GM18868 (cell line): Measurements from ENCODE around the gene IGF1R.

Source experiments
- ATAC-seq: cut with Tn5 transposase; IDR thresholded peaks from one replicate; pipeline ENCODE4 v1.9.1; 2021; ENCODE audit warnings: mild to moderate bottlenecking, moderate library complexity; ENCODE audit not compliant: unreplicated experiment

Gene IGF1R

DNA sequence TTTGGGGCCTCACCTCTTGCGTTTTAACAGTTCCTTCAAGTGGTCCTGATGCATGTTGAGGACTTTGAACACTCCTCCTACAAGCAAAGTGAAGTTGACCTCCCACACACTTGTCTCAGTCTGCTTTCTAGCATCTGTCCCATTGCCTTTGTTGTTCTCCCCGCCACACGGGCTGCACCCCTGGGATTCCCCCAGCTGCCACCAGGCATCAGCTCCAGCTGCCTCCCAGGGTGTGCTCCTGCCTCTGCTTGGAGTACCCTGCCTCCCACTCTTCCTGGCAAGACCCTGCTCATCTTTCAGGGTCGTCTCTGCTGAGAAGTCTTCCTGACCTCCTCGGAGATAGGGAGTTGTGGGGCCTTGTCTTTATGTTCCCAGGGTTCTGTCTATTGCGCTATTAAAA is 52.2 kb downstream of the IGF1R start:
- no peak for ATAC-seq

DNA sequence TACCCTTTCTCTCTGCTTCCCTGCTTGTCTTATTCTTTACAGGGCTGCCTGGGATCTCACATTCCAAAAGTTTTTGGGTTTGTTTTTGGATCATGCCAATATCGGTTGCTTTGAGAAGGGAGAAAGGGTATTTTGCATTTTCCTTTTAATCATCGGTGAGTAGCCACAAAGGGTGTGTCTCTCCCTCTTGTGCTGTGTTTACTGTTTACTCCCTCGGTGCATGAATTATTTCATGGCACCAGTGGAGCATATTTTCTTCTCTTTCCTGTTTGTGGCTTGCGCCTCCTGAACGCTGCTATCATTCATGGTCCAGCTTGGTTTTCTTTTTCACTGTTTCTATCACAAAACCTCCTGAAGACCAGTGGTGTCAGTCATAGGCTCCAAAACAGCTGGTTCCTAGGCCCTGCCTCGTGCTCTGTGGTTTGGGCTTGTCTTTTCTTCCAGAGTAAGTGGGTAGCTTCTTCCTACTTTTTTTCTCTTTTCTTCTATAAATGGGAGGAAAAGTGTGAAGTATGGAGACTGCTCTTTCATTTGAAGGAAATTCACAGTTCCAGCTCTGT is 54.9 kb downstream of the IGF1R start:
- ATAC-seq, result no peak

DNA sequence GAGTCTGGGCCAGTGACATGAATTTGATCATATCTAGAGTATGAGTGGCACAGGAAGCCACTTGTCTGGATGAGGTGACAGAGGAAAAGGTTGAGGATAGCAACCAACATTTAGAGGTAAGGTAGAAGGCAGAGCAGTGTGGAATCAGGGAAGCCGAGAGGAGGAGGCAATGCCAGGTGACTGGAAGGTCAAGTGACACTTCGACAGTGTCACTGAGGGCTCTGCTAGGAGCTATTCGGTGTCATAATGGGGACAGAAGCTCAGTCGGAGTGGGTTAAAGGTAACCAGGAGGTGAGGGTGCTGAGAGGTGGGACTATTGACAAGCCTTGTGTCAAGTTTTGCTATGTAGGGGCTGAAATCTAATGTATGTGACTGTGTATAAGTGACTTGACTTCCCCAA is 56.7 kb downstream of the IGF1R start:
- no peak for ATAC-seq

DNA sequence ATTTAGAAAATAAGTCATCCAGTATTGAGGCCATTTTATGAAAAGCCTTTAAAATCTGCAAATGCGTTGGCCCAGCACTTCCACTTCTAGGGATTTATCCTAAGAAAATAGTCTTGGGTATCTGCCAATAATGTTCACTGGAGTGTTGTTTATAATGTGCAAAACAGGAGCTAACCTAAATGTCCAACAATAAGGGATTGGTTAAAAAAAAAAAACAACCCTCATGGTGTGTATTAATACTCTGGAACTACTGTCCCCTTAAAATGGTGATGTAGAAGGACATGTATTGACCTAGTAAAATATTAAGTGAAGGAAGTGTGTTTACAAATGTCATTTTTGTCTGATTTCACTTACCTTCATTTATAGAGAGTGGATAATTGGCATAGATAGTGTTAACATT is 58.0 kb downstream of the IGF1R start:
- ATAC-seq, result no peak

DNA sequence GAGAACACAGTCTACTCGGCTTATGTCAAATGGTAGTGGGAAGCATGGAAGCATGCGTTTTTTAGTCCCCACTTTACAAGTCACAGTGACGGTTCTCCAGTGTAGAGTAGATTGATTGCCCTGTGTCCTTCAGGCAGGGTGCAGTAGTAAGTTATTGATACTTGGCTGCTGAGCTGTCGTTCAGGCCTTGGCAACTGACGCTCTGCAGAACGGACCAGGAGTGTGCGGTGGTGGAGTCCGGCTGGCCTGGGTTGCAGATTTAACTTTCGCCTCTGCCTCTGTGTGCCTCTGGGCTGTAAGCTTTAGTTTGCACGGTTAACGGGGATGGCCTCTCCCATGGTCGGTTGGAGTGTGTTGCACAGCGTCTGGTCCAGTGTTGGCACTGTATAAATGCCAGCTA is 58.6 kb downstream of the IGF1R start:
- no peak for ATAC-seq

DNA sequence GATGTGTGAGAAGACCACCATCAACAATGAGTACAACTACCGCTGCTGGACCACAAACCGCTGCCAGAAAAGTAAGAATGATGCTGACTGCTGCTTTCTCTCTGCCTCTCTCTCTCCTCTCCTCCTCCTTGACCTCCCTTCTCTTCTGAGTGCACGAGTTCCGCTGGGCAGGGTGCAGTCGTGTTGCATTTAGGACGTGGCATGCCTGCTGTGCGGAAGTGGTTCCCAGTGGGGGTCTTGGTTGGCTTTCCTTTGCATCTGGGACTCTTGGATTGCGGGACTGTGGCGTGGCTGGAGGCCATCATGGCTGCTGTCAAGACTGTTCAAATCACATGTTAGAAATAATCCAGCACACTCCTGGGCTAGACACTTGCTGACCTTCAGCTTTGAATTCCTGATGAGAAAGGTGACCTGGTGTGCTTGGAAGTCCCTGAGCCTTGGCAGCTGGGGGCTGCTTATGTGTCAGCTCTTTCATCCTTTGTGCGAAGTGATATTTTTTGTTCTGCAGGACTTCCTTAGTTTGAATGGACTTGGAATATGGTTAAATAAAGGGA is 59.8 kb downstream of the IGF1R start:
- ATAC-seq, result no peak

DNA sequence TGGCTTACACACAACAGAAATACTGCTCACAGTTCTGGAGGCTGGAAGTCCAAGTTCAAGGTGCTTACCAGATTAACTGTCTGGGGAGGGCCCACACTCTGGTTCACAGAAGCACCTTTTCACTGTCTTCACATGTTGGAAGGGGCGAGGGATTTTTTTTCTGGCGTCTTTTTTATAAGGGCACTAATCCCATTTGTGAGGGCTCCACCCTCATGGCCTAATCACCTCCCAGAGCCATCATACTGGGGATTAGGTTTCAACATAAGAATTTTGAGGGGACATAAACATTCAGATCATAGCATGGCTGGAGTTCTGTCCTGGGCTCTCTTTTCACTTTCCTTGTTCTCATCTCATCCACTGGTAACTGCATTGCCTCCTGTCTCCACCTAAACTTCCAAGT is 63.5 kb downstream of the IGF1R start:
- ATAC-seq, result no peak

DNA sequence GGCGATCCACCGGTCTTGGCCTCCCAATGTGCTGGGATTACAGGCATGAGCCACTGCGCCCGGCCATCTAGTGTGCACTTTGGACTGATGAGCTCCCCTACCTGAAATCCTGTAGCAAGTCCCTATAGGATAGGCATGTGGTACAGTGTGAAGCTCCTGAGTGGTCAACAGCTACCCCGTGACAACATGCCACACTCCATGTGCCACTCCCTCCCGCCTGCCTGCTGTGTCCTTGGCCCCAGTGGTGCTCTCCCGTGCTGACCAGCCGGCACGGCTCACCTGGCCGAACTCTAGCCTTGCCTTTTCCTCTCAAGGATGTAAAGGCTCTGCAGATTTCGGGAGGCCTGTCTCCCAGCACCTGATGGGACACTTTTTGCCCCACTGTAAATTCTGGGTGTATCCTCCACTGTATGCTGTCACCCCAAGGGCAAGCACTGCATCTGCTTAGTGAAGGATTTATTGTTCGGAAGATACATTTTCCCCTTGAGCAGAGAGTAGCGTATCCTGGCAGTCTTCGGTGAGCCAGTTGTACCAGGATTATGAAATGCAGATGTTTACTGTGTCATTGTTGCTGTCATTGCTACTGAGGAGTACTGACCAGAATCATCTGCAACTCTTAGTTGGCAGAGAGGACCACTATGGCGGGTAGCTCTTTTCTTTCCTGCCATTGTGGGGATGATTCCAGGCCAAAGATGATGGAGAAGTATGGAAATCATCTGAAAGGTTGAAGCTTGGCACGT is 64.7 kb downstream of the IGF1R start:
- ATAC-seq, result no peak

DNA sequence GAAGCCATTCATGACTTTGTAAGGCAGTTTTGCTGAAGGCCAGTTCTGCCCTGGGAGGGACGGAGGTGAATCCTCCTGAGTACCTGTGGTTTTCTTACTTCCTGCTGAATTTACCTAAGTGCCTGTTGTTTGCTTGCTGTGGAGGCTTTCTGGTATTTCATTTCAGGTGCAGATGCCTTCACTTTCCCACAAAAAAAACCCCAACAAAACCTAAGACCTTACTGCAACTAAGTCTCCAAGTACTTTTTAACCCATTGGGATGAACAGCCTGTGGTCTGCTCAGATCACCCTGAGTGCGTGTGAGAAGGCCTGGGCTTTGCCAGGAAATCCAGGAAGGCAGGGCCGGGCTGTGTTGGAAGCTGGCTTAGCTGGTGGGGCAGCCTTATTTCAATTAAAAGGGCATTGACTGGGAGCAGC is 65.3 kb downstream of the IGF1R start:
- peak; percentile 67 for ATAC-seq

DNA sequence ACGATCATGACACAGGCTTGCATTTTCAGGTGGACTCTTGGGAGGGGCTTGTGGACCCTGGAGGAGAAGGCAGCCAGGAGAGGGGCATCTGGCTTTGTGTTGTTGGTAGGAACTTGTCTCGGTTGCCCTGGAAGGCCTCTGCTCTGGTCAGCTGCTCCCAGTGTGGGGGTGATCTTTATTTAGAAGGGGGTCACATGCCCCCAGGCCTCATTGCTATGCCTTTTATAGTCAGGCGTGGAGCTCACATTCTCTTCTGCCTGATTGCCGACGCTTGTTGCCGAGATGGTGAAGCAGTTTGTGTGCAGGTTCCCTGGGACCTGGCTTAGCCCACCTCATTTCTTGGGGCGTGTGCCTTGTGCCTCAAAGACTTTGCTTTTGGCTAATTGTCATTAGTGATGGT is 66.6 kb downstream of the IGF1R start:
- ATAC-seq, result no peak

DNA sequence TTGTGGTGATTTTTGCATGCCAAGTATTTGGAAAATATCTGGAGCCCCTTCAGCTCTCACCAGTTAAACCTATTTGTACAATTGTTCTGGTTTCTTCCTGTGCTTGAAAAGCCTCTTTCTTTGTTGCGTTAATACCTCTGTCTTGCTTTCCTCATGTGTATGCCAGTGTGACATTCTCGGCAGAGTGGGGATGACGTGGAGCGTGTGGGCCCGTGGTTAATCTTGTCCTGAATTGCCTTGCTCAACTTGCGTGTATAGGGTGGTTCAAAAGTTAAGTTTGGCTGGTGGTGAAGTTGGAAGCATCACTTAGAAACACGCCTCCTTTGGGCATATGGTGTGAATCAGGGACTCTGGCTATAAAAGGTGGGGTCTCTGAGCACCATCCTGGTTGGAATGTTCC is 67.1 kb downstream of the IGF1R start:
- ATAC-seq, result no peak

DNA sequence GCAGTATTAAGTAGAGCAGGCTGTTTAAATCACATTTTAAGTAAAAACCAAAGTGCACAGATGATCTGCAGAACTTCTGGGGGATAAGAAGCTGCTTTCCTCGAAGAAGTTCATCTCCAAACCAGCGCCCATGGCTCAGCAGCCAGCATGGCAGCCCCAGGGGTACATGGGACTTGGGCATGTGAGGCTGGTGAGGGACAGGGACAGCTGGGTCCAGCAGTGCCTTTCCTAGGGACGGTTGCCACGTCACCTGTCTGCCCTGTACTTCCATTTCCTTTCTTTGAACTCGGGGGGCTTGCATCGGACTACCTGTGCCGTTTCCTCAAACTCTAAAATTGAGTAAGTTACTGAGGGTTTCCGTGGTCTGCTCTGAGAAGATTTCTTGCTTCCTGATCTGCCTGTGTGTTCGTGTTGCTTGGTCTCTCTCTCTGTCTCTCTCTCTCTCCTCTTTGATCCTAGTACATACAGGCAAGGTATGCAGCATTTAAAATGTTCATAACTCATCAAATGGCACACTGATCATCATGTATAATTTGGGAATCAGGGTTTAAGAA is 67.6 kb downstream of the IGF1R start:
- no peak for ATAC-seq

DNA sequence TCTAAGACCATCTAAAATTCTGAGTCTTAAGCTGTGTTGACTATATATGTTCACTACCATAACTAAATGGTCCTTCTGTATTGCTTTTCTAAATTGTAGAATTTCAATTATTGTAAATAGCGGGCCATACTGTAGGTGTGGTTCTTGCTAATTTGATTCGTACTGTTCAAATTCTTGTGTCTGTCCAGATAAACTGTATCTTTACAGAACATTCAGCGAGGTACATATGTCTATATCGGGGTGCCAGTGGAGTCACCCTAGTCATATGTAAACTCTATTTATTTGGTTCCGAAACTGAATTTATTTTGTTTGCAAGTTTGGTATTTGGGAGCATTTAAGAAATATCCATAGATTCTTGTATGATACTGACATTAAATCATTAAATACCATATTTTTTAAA is 69.0 kb downstream of the IGF1R start:
- ATAC-seq, result no peak

DNA sequence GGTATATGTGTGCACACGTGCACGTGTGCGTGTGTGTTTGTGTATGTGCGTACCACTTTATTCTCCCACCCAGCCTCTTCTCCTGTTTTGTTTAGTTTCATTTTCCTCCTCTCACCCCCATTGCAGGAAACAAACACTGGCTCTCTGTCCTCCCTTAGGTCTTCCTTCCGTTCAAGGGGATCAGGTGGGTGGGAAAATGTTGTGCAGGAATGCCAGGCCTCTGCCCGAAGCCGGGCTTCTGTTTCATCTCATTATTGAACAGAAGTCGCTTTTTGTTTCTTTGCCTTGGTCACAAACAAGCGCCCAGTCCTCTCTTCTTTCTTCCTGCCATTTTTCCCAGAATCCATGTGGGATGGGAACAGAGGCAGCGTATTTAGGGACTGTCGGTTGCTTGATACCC is 69.6 kb downstream of the IGF1R start:
- ATAC-seq, result no peak

DNA sequence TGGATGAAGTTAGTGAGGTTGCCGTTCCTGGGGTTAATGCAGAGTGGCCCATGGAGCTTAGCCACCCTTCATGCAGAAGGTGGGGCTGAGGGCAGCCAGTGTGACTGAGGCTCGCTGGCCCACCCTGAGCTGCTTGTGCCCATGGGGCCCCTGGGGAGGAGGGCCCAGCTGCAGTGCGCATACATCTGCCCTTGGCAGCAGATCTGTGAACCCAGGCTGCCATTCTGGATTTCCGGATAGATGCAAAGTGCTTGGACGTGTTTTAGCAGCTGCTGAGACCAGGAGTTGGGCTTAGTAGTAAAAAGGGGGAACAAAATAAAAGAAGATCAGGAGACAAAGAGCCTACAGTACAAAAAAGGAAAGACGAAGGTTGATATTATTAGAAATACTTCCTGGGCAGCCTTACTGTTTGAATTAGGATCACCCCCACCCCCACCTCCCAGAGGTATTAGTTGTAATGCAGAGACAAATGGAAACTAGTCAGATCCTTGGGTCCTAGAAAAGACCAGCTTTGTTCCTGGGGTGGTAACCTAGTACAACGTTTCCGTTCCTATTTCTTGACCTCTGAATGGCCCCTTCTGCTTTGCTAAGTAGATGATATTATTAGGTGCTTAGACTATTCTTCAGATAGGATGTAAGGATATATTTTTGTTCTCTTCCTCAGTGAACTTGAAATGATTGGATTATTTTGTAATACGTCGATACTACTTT is 70.2 kb downstream of the IGF1R start:
- no peak for ATAC-seq

DNA sequence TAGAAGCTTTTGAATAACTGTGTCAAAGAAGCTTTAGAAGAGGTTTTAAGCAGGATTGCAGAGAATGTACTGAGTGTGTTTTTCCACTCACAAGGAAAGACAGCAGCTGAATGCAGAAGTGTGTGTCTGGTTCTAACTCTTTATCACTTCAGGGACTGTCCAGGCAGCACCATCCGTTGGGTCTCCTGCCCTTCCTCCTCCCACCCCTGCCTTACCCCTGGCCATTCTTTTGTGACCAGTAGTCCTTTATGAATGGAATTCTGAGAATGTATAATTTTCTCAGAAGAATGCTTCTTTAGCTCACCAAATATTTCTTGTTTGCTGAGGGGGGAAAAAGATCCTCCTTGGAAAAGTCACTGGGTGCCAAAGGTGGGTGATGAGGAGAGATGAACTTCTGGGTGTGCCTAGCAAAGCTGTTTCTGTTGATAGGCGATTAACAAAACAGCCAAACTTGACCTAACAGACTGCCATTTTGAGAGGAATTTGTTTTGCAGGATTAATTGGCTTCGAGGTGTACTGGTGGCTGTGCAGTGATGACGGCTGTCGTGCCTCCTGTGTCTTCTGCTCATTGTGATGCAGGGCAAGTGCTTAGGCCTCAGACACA is 70.9 kb downstream of the IGF1R start:
- ATAC-seq, result no peak

DNA sequence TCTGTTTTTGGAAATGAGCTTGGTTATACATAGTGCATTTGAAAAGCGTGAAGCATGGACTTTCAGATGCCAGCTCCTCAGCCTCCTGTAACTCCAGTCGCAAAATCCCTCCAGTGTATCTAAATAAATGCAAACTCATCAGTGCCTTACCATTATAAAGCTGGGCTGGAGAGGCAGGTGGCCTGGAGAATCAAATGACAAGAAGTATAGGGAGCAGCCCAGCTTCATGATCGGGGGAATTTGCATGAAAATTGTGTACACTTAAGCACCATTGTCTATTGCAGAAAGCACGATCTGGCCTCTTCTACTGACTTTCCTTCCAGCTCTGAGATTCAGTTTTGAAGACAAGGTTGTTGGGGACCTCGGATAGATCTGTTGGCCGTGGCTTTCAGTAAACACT is 71.7 kb downstream of the IGF1R start:
- no peak for ATAC-seq

DNA sequence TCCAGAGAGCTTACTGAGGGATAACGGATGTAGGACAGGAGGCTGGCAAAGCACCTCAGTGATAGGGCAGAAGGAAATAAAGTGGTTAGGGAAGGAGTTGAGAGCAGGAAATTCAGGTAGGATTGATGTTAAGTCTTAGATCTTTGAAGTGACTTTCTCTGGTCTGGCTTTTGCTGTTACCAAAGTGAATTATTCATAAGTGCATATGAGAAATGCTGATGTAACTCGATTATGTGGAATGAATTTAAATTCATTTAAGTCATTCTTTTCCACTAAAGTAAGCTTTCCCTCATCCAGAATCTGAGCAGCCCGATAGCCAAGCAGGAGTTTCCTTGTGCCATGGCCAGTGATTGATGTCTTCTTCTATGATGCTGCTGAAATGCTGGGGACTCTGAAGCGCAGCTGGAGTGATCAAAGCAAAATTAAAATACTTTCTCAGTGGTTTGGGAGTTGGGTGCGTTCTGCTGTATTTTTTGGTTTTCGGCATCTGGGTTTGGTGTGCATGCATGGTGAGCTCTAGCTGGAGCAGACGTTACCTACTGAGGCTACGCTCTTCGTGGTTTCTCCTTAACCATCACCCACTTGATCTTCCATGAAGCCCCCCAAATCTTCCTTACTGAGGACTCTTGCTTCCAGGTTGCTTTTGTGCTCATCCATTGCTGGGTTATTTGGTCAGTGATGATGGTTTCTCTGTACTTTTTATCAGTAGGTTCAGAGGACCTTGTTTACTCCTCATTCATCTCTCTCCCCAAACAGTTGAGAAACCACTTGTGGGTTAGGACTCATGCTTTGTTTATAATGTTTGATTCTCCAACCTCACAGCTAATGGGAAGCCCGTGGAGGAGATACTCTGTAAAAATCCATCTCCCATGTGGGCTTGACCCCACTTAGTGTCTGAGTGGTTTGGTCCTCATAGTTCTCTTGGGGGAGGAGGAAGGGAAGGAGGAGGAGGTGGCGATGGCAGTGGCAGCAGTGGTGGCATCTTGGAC is 72.5 kb downstream of the IGF1R start:
- no peak for ATAC-seq

DNA sequence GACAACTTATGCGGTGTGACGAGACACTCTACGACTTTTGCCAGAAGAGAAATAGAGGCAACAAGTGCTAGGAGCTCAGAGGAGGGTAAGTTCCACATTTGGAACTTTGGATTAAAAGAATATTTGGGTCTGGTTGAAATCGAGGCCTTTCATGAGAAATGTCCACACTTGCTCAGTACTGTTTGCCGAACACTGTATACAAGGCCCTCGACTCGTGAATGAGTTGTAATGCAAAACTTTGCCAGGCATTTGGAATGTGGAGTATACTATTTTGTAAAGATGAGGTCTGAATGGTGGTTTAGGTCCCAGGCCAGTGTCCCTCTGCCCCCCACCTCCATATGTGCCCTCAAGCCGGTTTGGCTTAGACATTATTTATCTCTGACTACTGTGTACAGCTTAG is 73.9 kb downstream of the IGF1R start:
- ATAC-seq, result no peak

DNA sequence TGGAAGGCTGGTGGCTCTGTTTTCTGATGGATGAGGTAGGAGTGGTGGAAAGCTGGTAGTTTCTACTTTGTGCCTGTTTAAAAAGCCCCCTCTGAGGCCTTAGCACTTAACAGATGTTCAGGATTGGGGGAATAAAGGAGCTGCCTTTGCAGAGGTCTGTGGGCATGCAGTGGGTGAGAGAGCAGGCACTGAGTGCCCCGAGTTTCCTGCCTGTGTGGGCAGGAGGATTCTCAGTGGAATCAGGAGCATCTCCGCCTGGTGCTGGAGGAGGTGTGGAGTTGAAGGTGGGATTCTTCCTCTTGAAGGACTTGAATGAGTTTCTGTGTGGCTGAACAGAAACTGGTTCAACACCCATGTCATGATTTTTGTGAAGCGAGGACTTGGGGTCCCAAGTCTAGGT is 74.3 kb downstream of the IGF1R start:
- no peak for ATAC-seq
